OCI-LY1 (cell line): ENCODE results near the gene CXCL5.

Experiments used
- H2AFZ ChIP-seq: fragments of 200-600 bp; sonication (generic), shearing (Covaris generic); 2 replicates; pipeline ENCODE4 v1.6.0; 2014; ENCODE audit warnings: antibody characterized with exemption, mild to moderate bottlenecking, low read length
- H3F3A ChIP-seq: fragments of 200-600 bp; sonication (generic), shearing (Covaris generic); 2 replicates; pipeline ENCODE4 v1.6.0; 2014; ENCODE audit warnings: mild to moderate bottlenecking, antibody characterized with exemption, low read length, moderate library complexity; ENCODE audit not compliant: insufficient read depth
- H3K27ac ChIP-seq: fragments of 200-600 bp; sonication (generic); 2 replicates; pipeline ENCODE4 v1.5.1; 2014; ENCODE audit warnings: low read length, mixed run types, mild to moderate bottlenecking, low read depth; ENCODE audit not compliant: poor library complexity, severe bottlenecking
- H3K27me3 ChIP-seq: fragments of 200-600 bp; sonication (generic); 2 replicates; pipeline ENCODE4 v1.6.0; 2014; ENCODE audit warnings: antibody characterized with exemption, mild to moderate bottlenecking, low read length, moderate library complexity; ENCODE audit not compliant: insufficient read depth
- H3K36me3 ChIP-seq: fragments of 200-600 bp; sonication (generic); 2 replicates; pipeline ENCODE4 v1.6.1; 2014; ENCODE audit warnings: mild to moderate bottlenecking, antibody characterized with exemption, low read length, moderate library complexity, mixed read lengths; ENCODE audit not compliant: insufficient read depth
- H3K4me1 ChIP-seq: fragments of 200-600 bp; sonication (generic); 2 replicates; pipeline ENCODE4 v1.5.1; 2014; ENCODE audit warnings: mild to moderate bottlenecking, low read length, moderate library complexity; ENCODE audit not compliant: insufficient read depth, severe bottlenecking
- H3K4me2 ChIP-seq: fragments of 200-600 bp; sonication (generic), shearing (Covaris generic); 2 replicates; pipeline ENCODE4 v1.6.1; 2014; ENCODE audit warnings: low read length
- H3K4me3 ChIP-seq: fragments of 200-600 bp; sonication (generic); 2 replicates; pipeline ENCODE4 v1.5.1; 2014; ENCODE audit warnings: low read length, low read depth, mild to moderate bottlenecking, mixed read lengths; ENCODE audit not compliant: poor library complexity, severe bottlenecking
- H3K79me2 ChIP-seq: fragments of 200-600 bp; shearing (Covaris generic); 2 replicates; pipeline ENCODE4 v1.6.1; 2016; ENCODE audit warnings: mixed run types, low read length, mixed read lengths; ENCODE audit not compliant: insufficient read depth
- H3K9ac ChIP-seq: fragments of 200-600 bp; sonication (generic), shearing (Covaris generic); 2 replicates; pipeline ENCODE4 v1.6.1; 2014; ENCODE audit warnings: mild to moderate bottlenecking, low read length, mixed read lengths
- H3K9me2 ChIP-seq: fragments of 200-600 bp; sonication (generic), shearing (Covaris generic); 2 replicates; pipeline ENCODE4 v1.6.1; 2014; ENCODE audit warnings: low read depth, mild to moderate bottlenecking, low read length, mixed read lengths
- H3K9me3 ChIP-seq: fragments of 200-600 bp; shearing (Covaris generic); 2 replicates; pipeline ENCODE4 v1.6.1; 2014; ENCODE audit warnings: low read length, mixed read lengths
- H4K20me1 ChIP-seq: fragments of 200-600 bp; sonication (generic), shearing (Covaris generic); 2 replicates; pipeline ENCODE4 v1.6.0; 2016; ENCODE audit warnings: mild to moderate bottlenecking, low read length; ENCODE audit not compliant: insufficient read depth
- CTCF ChIP-seq: fragments of 200-600 bp; sonication (generic), shearing (Covaris generic); IDR thresholded peaks from 2 replicates; pipeline ENCODE4 v1.5.1; 2017; ENCODE audit warnings: mild to moderate bottlenecking, antibody characterized with exemption, low read length, moderate library complexity, mixed read lengths
- EZH2 ChIP-seq: fragments of 200-600 bp; sonication (generic), shearing (Covaris generic); IDR thresholded peaks from 2 replicates; pipeline ENCODE4 v1.8.0; 2017; ENCODE audit warnings: borderline replicate concordance, mixed run types, mild to moderate bottlenecking, antibody characterized with exemption, low read length, moderate library complexity, mixed read lengths

The CXCL5 gene

GRCh38 chr4:74045247-74045646, 46.8 kb upstream of the CXCL5 start:
- no peaks in the 10 kb centered on the region for H3K79me2 ChIP-seq
- H3K4me1 ChIP-seq = no peaks in the 10 kb centered on the region
- no peaks in the 10 kb centered on the region for H3F3A ChIP-seq
- H3K9ac ChIP-seq = no peak overlapping the region
- H2AFZ ChIP-seq = no peak overlapping the region
- TF ChIP-seq EZH2 (no peak), CTCF (no peak)
- no peak overlapping the region for H3K4me3 ChIP-seq
- no peaks in the 10 kb centered on the region for H3K9me2 ChIP-seq
- no peak overlapping the region for H3K27ac ChIP-seq
- H3K9me3 ChIP-seq = no peaks in the 10 kb centered on the region
- no peak overlapping the region for H3K4me2 ChIP-seq
- H3K27me3 ChIP-seq = 0 out of 2 replicates have a peak, but pooled peaks cover 6% of the 10 kb centered on the region
- no peaks in the 10 kb centered on the region for H3K36me3 ChIP-seq
- no peaks in the 10 kb centered on the region for H4K20me1 ChIP-seq

- Histone ChIP-seq H3K9me3 (no peaks in the 10 kb centered on the region), H3K27me3 (0 out of 2 replicates have a peak, but pooled peaks cover 6% of the 10 kb centered on the region), H3K4me2 (no peak overlapping the region), H3K27ac (no peak overlapping the region), H4K20me1 (no peaks in the 10 kb centered on the region), H3K4me3 (no peak overlapping the region), H3K9me2 (no peaks in the 10 kb centered on the region), H3K79me2 (no peaks in the 10 kb centered on the region), H3K9ac (no peak overlapping the region), H2AFZ (no peak overlapping the region), H3K36me3 (no peaks in the 10 kb centered on the region), H3F3A (no peaks in the 10 kb centered on the region), H3K4me1 (no peaks in the 10 kb centered on the region)
- no peak for TF ChIP-seq EZH2
- TF ChIP-seq CTCF = no peak
Measured at GRCh38 chr4:74044677-74045076, 46.2 kb upstream of the CXCL5 start.

- Histone ChIP-seq H2AFZ (no peak overlapping the region), H3K4me2 (no peak overlapping the region), H3K27ac (no peak overlapping the region), H4K20me1 (no peaks in the 10 kb centered on the region), H3K4me1 (no peaks in the 10 kb centered on the region), H3K36me3 (no peaks in the 10 kb centered on the region), H3K9ac (no peak overlapping the region), H3K4me3 (no peak overlapping the region), H3K27me3 (0 out of 2 replicates have a peak, but pooled peaks cover 6% of the 10 kb centered on the region), H3K79me2 (no peaks in the 10 kb centered on the region), H3F3A (no peaks in the 10 kb centered on the region), H3K9me3 (no peaks in the 10 kb centered on the region), H3K9me2 (no peaks in the 10 kb centered on the region)
- TF ChIP-seq CTCF = no peak
- TF ChIP-seq EZH2 = no peak
Measured at GRCh38 chr4:74042681-74043080, 44.2 kb upstream of the CXCL5 start.
